H54 (cell line): ENCODE results near the gene GNL2.
"Not testable (repeated sequence)": the region's sequence is repeated elsewhere in the genome, so short reads cannot be mapped to it uniquely, and the experiment has no call there.

Experiments
- DNase-seq: peaks from one replicate; pipeline ENCODE4 v3.0.0; 2011; ENCODE audit warnings: low spot score, mixed read lengths; ENCODE audit not compliant: insufficient read length
- FAIRE-seq: peaks from 3 replicates; lab custom pipeline; 2011; peaks lifted over from hg19 to GRCh38; lab: Jason Lieb, UNC
- POLR2A ChIP-seq: IDR thresholded peaks from 2 replicates; pipeline ENCODE4 v1.6.1; 2011; ENCODE audit warnings: low read depth, mild to moderate bottlenecking, low read length

The GNL2 gene

DNA sequence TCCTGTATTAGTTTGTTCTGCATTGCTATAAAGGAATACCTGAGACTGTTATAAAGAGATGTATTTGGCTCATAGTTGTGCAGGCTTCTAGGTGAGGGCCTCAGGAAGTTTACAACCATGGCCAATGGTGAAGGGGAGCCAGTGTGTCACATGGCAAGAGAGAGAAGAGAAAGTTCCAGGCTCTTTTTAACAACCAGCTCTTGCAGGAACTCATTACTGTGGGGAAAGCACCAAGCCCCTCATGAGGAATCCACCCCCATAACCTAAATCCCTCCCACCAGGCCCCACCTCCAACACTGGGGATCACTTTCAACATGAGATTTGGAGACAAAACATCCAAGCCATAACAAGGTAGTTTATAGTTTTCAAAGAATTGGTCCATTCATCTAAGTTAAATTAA lies 76.1 kb downstream of the GNL2 start:
- DNase-seq (no peak), FAIRE-seq (no peak)
- no peak for TF ChIP-seq POLR2A

- not testable (repeated sequence) for DNase-seq, FAIRE-seq
Measured at GRCh38 chr1:37518929-37519328, 76.8 kb downstream of the GNL2 start.

- not testable (repeated sequence) for DNase-seq, FAIRE-seq
Measured at GRCh38 chr1:37518241-37518640, 77.5 kb downstream of the GNL2 start.

- no peak for FAIRE-seq
- no peak for TF ChIP-seq POLR2A
- DNase-seq = no peak
Measured at GRCh38 chr1:37517569-37517968, 78.2 kb downstream of the GNL2 start.
